Activated CD8-positive, alpha-beta memory T cell treated with anti-CD3 and anti-CD28 coated beads for 36 hours (primary cell): ENCODE results near the gene AGGF1. TPM values are rescaled to one million over a fixed set of nuclear protein-coding genes. Genes with fewer than 3 reads are reported as not detected.

Source experiments
- CTCF ChIA-PET: fragments of 350-600 bp; sonication (Branson Sonifier 250); formaldehyde crosslinking; loops from one replicate; lab custom pipeline; 2021; ENCODE audit warnings: antibody characterized with exemption; lab: Charles Lee
- POLR2A ChIA-PET: fragments of 350-600 bp; sonication (Branson Sonifier 250); formaldehyde crosslinking; loops from one replicate; lab custom pipeline; 2021; ENCODE audit warnings: antibody characterized with exemption; lab: Charles Lee
- total RNA-seq, 2 experiments: library from RNA; stranded (reverse); gene quantifications; one replicate each; pipeline ENCODE4 v1.2.3, GENCODE V29; 2021

Gene AGGF1
- total RNA-seq, 2 experiments from 2014 or later: 31.6 to 34.4 TPM

- ChIA-PET POLR2A (no interaction called here), CTCF (no interaction called here)
Observed at GRCh38 chr5:77017668-77018067, 12.5 kb upstream of the AGGF1 start.

GRCh38 chr5:77022511-77023417 is 7.4 kb upstream of the AGGF1 start:
- ChIA-PET CTCF (no interaction called here), POLR2A (no interaction called here)

GRCh38 chr5:77024490-77024889 is 5.7 kb upstream of the AGGF1 start:
- CTCF ChIA-PET: no interaction called here

GRCh38 chr5:77028631-77029375 is 1.4 kb upstream of the AGGF1 start:
- POLR2A ChIA-PET: no interaction called here

More at GRCh38 chr5:77024490-77024889, 5.7 kb upstream of the AGGF1 start:
- POLR2A ChIA-PET: no interaction called here

GRCh38 chr5:77029376-77029885 is 773 bp upstream of the AGGF1 start:
- CTCF ChIA-PET: interaction anchor here (1.2 kb wide), 1 partner anchor 48 kb away, joined by 8 read pairs; no protein-coding TSS in a partner anchor
- POLR2A ChIA-PET: interaction anchor here (1.1 to 1.7 kb wide), 2 partner anchors 13 to 463 kb away, joined by 3 to 4 read pairs; no protein-coding TSS in a partner anchor

More at GRCh38 chr5:77028631-77029375, 1.4 kb upstream of the AGGF1 start:
- CTCF ChIA-PET: no interaction called here

GRCh38 chr5:77031891-77032290 is 1.7 kb downstream of the AGGF1 start:
- POLR2A ChIA-PET: interaction anchor here (1.7 kb wide), 1 partner anchor 175 kb away, joined by 3 read pairs; no protein-coding TSS in a partner anchor
- CTCF ChIA-PET: interaction anchor here (0.7 kb wide), 1 partner anchor 12 kb away, joined by 3 read pairs; no protein-coding TSS in a partner anchor

GRCh38 chr5:77032635-77033034 is 2.4 kb downstream of the AGGF1 start:
- ChIA-PET CTCF (no interaction called here), POLR2A (no interaction called here)

GRCh38 chr5:77033338-77033737 is 3.1 kb downstream of the AGGF1 start:
- ChIA-PET CTCF (no interaction called here), POLR2A (no interaction called here)

GRCh38 chr5:77035950-77036349 is 5.7 kb downstream of the AGGF1 start:
- POLR2A ChIA-PET: no interaction called here
- CTCF ChIA-PET: no interaction called here

- CTCF ChIA-PET: no interaction called here
Observed at GRCh38 chr5:77046416-77047073, 16.3 kb downstream of the AGGF1 start.

GRCh38 chr5:77064040-77064439 is 33.8 kb downstream of the AGGF1 start:
- CTCF ChIA-PET: no interaction called here
- POLR2A ChIA-PET: no interaction called here

More at GRCh38 chr5:77046416-77047073, 16.3 kb downstream of the AGGF1 start:
- POLR2A ChIA-PET: no interaction called here

- ChIA-PET CTCF (interaction anchor here (0.8 kb wide), 1 partner anchor 12 kb away, joined by 3 read pairs; no protein-coding TSS in a partner anchor), POLR2A (no interaction called here)
Observed at GRCh38 chr5:77065256-77065655, 35.1 kb downstream of the AGGF1 start.

- POLR2A ChIA-PET: no interaction called here
- CTCF ChIA-PET: interaction anchor here (2.3 kb wide), 1 partner anchor 11 kb away, joined by 11 read pairs; no protein-coding TSS in a partner anchor
Observed at GRCh38 chr5:77066184-77066583, 36.0 kb downstream of the AGGF1 start.

GRCh38 chr5:77066823-77067442 is 36.7 kb downstream of the AGGF1 start:
- ChIA-PET POLR2A (no interaction called here), CTCF (interaction anchor here (1.5 to 2.3 kb wide), 2 partner anchors 11 to 36 kb away, joined by 3 to 11 read pairs; partner anchors contain the start of gene AGGF1)

GRCh38 chr5:77073667-77074066 is 43.5 kb downstream of the AGGF1 start:
- POLR2A ChIA-PET: no interaction called here
- CTCF ChIA-PET: no interaction called here

- CTCF ChIA-PET: no interaction called here
Observed at GRCh38 chr5:77074745-77075144, 44.5 kb downstream of the AGGF1 start.

GRCh38 chr5:77076961-77077828 is 47.0 kb downstream of the AGGF1 start:
- ChIA-PET CTCF (interaction anchor here (0.5 to 2.4 kb wide), 11 partner anchors 10 to 415 kb away, joined by 3 to 17 read pairs (median 3); partner anchors contain the start of genes AGGF1, WDR41 and ZBED3), POLR2A (interaction anchor here (0.6 to 0.7 kb wide), 2 partner anchors 10 to 22 kb away, joined by 3 to 5 read pairs; partner anchors contain the start of gene ZBED3)

More at GRCh38 chr5:77074745-77075144, 44.5 kb downstream of the AGGF1 start:
- POLR2A ChIA-PET: no interaction called here
